H1 (cell line): ENCODE measurements around the gene PIGS. TPM values are rescaled to one million over a fixed set of nuclear protein-coding genes. Genes with fewer than 3 reads are reported as not detected.

Experiments used
- CTCF ChIA-PET: fragments of 300-600 bp; sonication (Branson Sonifier 250); formaldehyde crosslinking; loops from one replicate; lab custom pipeline; 2021; ENCODE audit not compliant: partially characterized antibody; lab: Charles Lee
- POLR2A ChIA-PET: fragments of 300-600 bp; sonication (Branson Sonifier 250); formaldehyde crosslinking; loops from one replicate; lab custom pipeline; 2021; ENCODE audit warnings: inconsistent platforms; ENCODE audit not compliant: partially characterized antibody; lab: Charles Lee
- DNase-seq, 2 experiments: peaks; one replicate each; pipeline versions ENCODE4 v3.0.0 to v3.0.0-alpha.2; 2010 to 2022; ENCODE audit warnings: low spot score in 2 of 2, low read depth in 1 of 2, mixed read lengths in 1 of 2
- FAIRE-seq: peaks from 2 replicates; lab custom pipeline; 2011; peaks lifted over from hg19 to GRCh38; lab: Jason Lieb, UNC
- H2AFZ ChIP-seq: 2 replicates; pipeline ENCODE4 v1.8.1; 2012; ENCODE audit warnings: low read length, inconsistent platforms
- H2AK5ac ChIP-seq: 2 replicates; pipeline ENCODE4 v1.6.1; 2013; ENCODE audit warnings: low read depth, low read length
- H2BK120ac ChIP-seq: replicated peaks from 2 replicates; pipeline ENCODE3; 2013; ENCODE audit warnings: low read depth, low read length, inconsistent platforms
- H2BK12ac ChIP-seq: 2 replicates; pipeline ENCODE4 v1.6.1; 2013; ENCODE audit warnings: low read depth, low read length
- H2BK15ac ChIP-seq: 2 replicates; pipeline ENCODE4 v1.6.1; 2013; ENCODE audit warnings: low read length
- H2BK20ac ChIP-seq: 2 replicates; pipeline ENCODE4 v1.6.1; 2013; ENCODE audit warnings: low read length
- H2BK5ac ChIP-seq: 2 replicates; pipeline ENCODE4 v1.6.1; 2013; ENCODE audit warnings: low read depth, low read length
- H3K14ac ChIP-seq: 2 replicates; pipeline ENCODE4 v1.6.1; 2013; ENCODE audit warnings: inconsistent platforms; ENCODE audit not compliant: insufficient read length
- H3K18ac ChIP-seq: 2 replicates; pipeline ENCODE4 v1.6.1; 2013; ENCODE audit warnings: low read length; ENCODE audit errors: extremely low read depth
- H3K23ac ChIP-seq: 2 replicates; pipeline ENCODE4 v1.6.1; 2013; ENCODE audit warnings: inconsistent platforms; ENCODE audit not compliant: insufficient read length
- H3K23me2 ChIP-seq: 2 replicates; pipeline ENCODE4 v1.6.1; 2013; ENCODE audit warnings: low read depth, low read length
- H3K27ac ChIP-seq: 2 replicates; pipeline ENCODE4 v1.6.1; 2011; ENCODE audit warnings: low read depth, low read length, inconsistent platforms
- H3K27me3 ChIP-seq, 4 experiments: replicated peaks in 1 of 4; 1 replicate in 1 of 4; 2 replicates in 3 of 4; pipeline versions ENCODE4 v1.6.1 to v1.8.1; 2011 to 2013; ENCODE audit warnings: low read length in 3 of 4, mild to moderate bottlenecking in 3 of 4, inconsistent platforms in 2 of 4, mixed read lengths in 2 of 4, moderate library complexity in 1 of 4; ENCODE audit not compliant: control insufficient read depth in 3 of 4, insufficient read depth in 3 of 4; ENCODE audit errors: extremely low read depth in 1 of 4
- H3K36me3 ChIP-seq, 4 experiments: 2 replicates each; pipeline versions ENCODE4 v1.6.1 to v1.8.1; 2011 to 2013; ENCODE audit warnings: mild to moderate bottlenecking in 4 of 4, low read length in 3 of 4, moderate library complexity in 2 of 4, control low read depth in 1 of 4, inconsistent platforms in 1 of 4; ENCODE audit not compliant: insufficient read depth in 4 of 4, control insufficient read depth in 2 of 4
- H3K4ac ChIP-seq: replicated peaks from 2 replicates; pipeline ENCODE3; 2013; ENCODE audit warnings: low read length, low read depth, mixed read lengths, inconsistent platforms; ENCODE audit not compliant: insufficient read length
- H3K4me1 ChIP-seq, 4 experiments: replicated peaks in 1 of 4; 1 replicate in 1 of 4; 2 replicates in 3 of 4; pipeline versions ENCODE4 v1.6.1 to v1.8.1; 2011 to 2013; ENCODE audit warnings: low read length in 3 of 4, inconsistent platforms in 2 of 4, mixed read lengths in 1 of 4; ENCODE audit not compliant: insufficient read depth in 4 of 4, control insufficient read depth in 3 of 4
- H3K4me2 ChIP-seq, 2 experiments: 2 replicates each; pipeline versions ENCODE4 v1.6.1 to v1.8.1; 2011 to 2013; ENCODE audit warnings: low read depth in 2 of 2, low read length in 2 of 2, control low read depth in 1 of 2, inconsistent platforms in 1 of 2, mild to moderate bottlenecking in 1 of 2; ENCODE audit not compliant: insufficient read depth in 1 of 2
- H3K4me3 ChIP-seq, 4 experiments: fragments of 200-600, 300-600 bp in 1 of 4; sonication (generic), shearing (Covaris generic), sonication (Bioruptor Twin) in 1 of 4; 2 replicates each; pipeline versions ENCODE4 v1.5.1 to v1.8.1; 2011 to 2016; ENCODE audit warnings: low read length in 4 of 4, low read depth in 3 of 4, control low read depth in 2 of 4, inconsistent platforms in 2 of 4, mild to moderate bottlenecking in 2 of 4, mixed read lengths in 1 of 4, moderate library complexity in 1 of 4; ENCODE audit not compliant: insufficient read depth in 2 of 4; ENCODE audit errors: extremely low read depth in 1 of 4
- H3K56ac ChIP-seq: replicated peaks from 2 replicates; pipeline ENCODE3; 2013; ENCODE audit warnings: low read depth, mild to moderate bottlenecking, mixed read lengths, low read length, inconsistent platforms; ENCODE audit not compliant: insufficient read length
- H3K79me1 ChIP-seq: 2 replicates; pipeline ENCODE4 v1.6.1; 2013; ENCODE audit warnings: low read depth, low read length, control low read depth
- H3K79me2 ChIP-seq, 2 experiments: 2 replicates each; pipeline versions ENCODE4 v1.6.1 to v1.8.1; 2012 to 2013; ENCODE audit warnings: low read length in 2 of 2, mild to moderate bottlenecking in 2 of 2, inconsistent platforms in 1 of 2; ENCODE audit not compliant: insufficient read depth in 2 of 2, control insufficient read depth in 1 of 2
- H3K9ac ChIP-seq, 4 experiments: replicated peaks in 1 of 4; 1 replicate in 1 of 4; 2 replicates in 3 of 4; pipeline versions ENCODE4 v1.6.1 to v1.8.1; 2011 to 2013; ENCODE audit warnings: low read depth in 3 of 4, low read length in 3 of 4, control low read depth in 2 of 4, mild to moderate bottlenecking in 2 of 4, moderate library complexity in 2 of 4, inconsistent platforms in 1 of 4; ENCODE audit errors: extremely low read depth in 1 of 4
- H3K9me3 ChIP-seq, 2 experiments: 2 replicates each; pipeline versions ENCODE4 v1.6.1 to v1.8.1; 2012 to 2013; ENCODE audit warnings: mild to moderate bottlenecking in 2 of 2, moderate library complexity in 2 of 2, control low read depth in 1 of 2, inconsistent platforms in 1 of 2, low read depth in 1 of 2, low read length in 1 of 2, mixed read lengths in 1 of 2; ENCODE audit not compliant: insufficient read depth in 2 of 2
- H4K20me1 ChIP-seq, 2 experiments: replicated peaks in 1 of 2; 2 replicates each; pipeline versions ENCODE3 to v1.8.1; 2011 to 2013; ENCODE audit warnings: inconsistent platforms in 2 of 2, low read length in 2 of 2, mild to moderate bottlenecking in 1 of 2; ENCODE audit not compliant: insufficient read depth in 2 of 2, control insufficient read depth in 1 of 2
- H4K5ac ChIP-seq: 2 replicates; pipeline ENCODE4 v1.6.1; 2013; ENCODE audit warnings: low read length, low read depth, mixed read lengths, inconsistent platforms; ENCODE audit not compliant: insufficient read length
- H4K8ac ChIP-seq: 2 replicates; pipeline ENCODE4 v1.8.0; 2013; ENCODE audit warnings: mild to moderate bottlenecking, moderate library complexity, low read length, inconsistent platforms; ENCODE audit not compliant: insufficient read depth; ENCODE audit errors: extremely low read depth
- H4K91ac ChIP-seq: replicated peaks from 2 replicates; pipeline ENCODE3; 2013; ENCODE audit warnings: low read length, mixed read lengths, inconsistent platforms; ENCODE audit not compliant: insufficient read length
- ATF3 ChIP-seq: IDR thresholded peaks from 2 replicates; pipeline ENCODE4 v1.6.1; 2011; ENCODE audit warnings: low read depth, mild to moderate bottlenecking, low read length; ENCODE audit not compliant: insufficient read depth
- BRCA1 ChIP-seq: IDR thresholded peaks from 2 replicates; pipeline ENCODE4 v1.6.1; 2012; ENCODE audit warnings: low read depth, low read length, improper control_type of control experiment
- CEBPB ChIP-seq: IDR thresholded peaks from 2 replicates; pipeline ENCODE4 v1.6.1; 2012; ENCODE audit warnings: low read depth, low read length
- CTBP2 ChIP-seq: IDR thresholded peaks from 2 replicates; pipeline ENCODE4 v1.7.0; 2011; ENCODE audit warnings: borderline replicate concordance, mild to moderate bottlenecking, moderate library complexity, mixed read lengths, low read length; ENCODE audit not compliant: insufficient read depth, insufficient read length
- E2F6 ChIP-seq: IDR thresholded peaks from 2 replicates; pipeline ENCODE4 v1.6.1; 2012; ENCODE audit warnings: inconsistent platforms
- KDM1A ChIP-seq: fragments of 200-600, 300-600 bp; sonication (generic); IDR thresholded peaks from 2 replicates; pipeline ENCODE4 v1.7.1; 2016; ENCODE audit warnings: mild to moderate bottlenecking, low read length, borderline replicate concordance
- KDM4A ChIP-seq: IDR thresholded peaks from one replicate; pipeline ENCODE4 v1.7.1; 2012; ENCODE audit warnings: low read depth, mild to moderate bottlenecking, moderate library complexity, low read length, inconsistent platforms; ENCODE audit not compliant: severe bottlenecking
- PHF8 ChIP-seq: fragments of 200-600 bp; sonication (generic); conservative IDR thresholded peaks from 2 replicates; pipeline ENCODE4 v1.7.1; 2012; ENCODE audit warnings: low read depth, mild to moderate bottlenecking, inconsistent platforms, low read length, moderate library complexity
- POLR2A ChIP-seq, 2 experiments: IDR thresholded peaks; 1 replicate in 1 of 2; 2 replicates in 1 of 2; pipeline ENCODE4 v1.6.1; 2011; ENCODE audit warnings: low read depth in 2 of 2, low read length in 2 of 2, mild to moderate bottlenecking in 2 of 2; ENCODE audit errors: control extremely low read depth in 1 of 2
- RAD21 ChIP-seq, 2 experiments: IDR thresholded peaks in 1 of 2; conservative IDR thresholded peaks in 1 of 2; 2 replicates each; pipeline ENCODE4 v1.6.1; 2011; ENCODE audit warnings: low read depth in 2 of 2, low read length in 2 of 2, improper control_type of control experiment in 1 of 2, inconsistent platforms in 1 of 2, mild to moderate bottlenecking in 1 of 2, moderate library complexity in 1 of 2
- TEAD4 ChIP-seq: IDR thresholded peaks from 2 replicates; pipeline ENCODE4 v1.6.1; 2012; ENCODE audit warnings: low read depth, low read length, inconsistent platforms, mixed read lengths
- WGBS, 2 experiments: shearing (Covaris generic) in 1 of 2; methylation state at CpG; one replicate each; pipeline versions ENCODE4 v1.1.6 to v1.1.7; 2013 to 2015; ENCODE audit warnings: low lambda C conversion rate in 2 of 2, mixed read lengths in 2 of 2, inconsistent platforms in 1 of 2, low coverage in 1 of 2, missing lambda C conversion rate in 1 of 2; ENCODE audit not compliant: insufficient replicate concordance in 2 of 2, insufficient coverage in 1 of 2, insufficient read length in 1 of 2; ENCODE audit errors: extremely low coverage in 1 of 2, missing lambda C conversion rate in 1 of 2; 5-methylcytosine and 5-hydroxymethylcytosine counted together
- polyA plus RNA-seq, 7 experiments: library from polyadenylated mRNA; depleted of rRNA in 3 of 7; stranded (reverse) in 5 of 7; unstranded in 2 of 7; fragments of >200 nt in 5 of 7; fragments of 200-250 nt in 2 of 7; gene quantifications; 1 replicate in 5 of 7; 2 replicates in 1 of 7; 4 replicates in 1 of 7; pipeline versions ENCODE4 v1.2.1 to v1.2.3, GENCODE V29; 2011 to 2013; ENCODE audit warnings: missing spikeins in 2 of 7, mixed read lengths in 2 of 7
- total RNA-seq: library from RNA; stranded (reverse); fragmentation: NEBNext Ultra II Directional; extraction: Animal tissue kit (Norgen Biotek cat#: 25700); gene quantifications from 2 replicates; pipeline ENCODE4 v1.2.1, GENCODE V29; 2021

The PIGS gene
- total and polyA plus RNA-seq, 2 of the 8 experiments (the other 6 are each of a cell fraction or from before 2014, with no cell fraction given) = 44.3 to 50.6 TPM

GRCh38 chr17:28582513-28582912 lies 11.2 kb upstream of the PIGS start:
- H3K56ac ChIP-seq = no peak overlapping the region
- FAIRE-seq (no peak), DNase-seq (no peak)
- H3K9me3 ChIP-seq = no peaks in the 10 kb centered on the region
- H3K36me3 ChIP-seq = peaks cover 51 to 90% (median 75%) of the 10 kb centered on the region in 4 experiments
- no peak overlapping the region for H3K18ac ChIP-seq
- no peaks in the 10 kb centered on the region for H3K27me3 ChIP-seq
- H3K4me2 ChIP-seq = no peak overlapping the region
- no peaks in the 10 kb centered on the region for H3K79me1 ChIP-seq
- no peak overlapping the region for H4K91ac ChIP-seq
- H3K4me1 ChIP-seq = peaks cover 0 to under 1% (median 0%) of the 10 kb centered on the region in 4 experiments; a peak in 2 of 7 replicates
- H3K23ac ChIP-seq = no peak overlapping the region
- CTCF ChIA-PET = interaction anchor here (0.8 to 1.7 kb wide), 2 partner anchors 30 to 33 kb away, joined by 3 to 5 read pairs; no protein-coding TSS in a partner anchor
- H2BK120ac ChIP-seq = no peak overlapping the region
- POLR2A ChIA-PET = interaction anchor here (1.0 to 1.8 kb wide), 2 partner anchors 10 to 138 kb away, joined by 3 to 4 read pairs; no protein-coding TSS in a partner anchor
- no peak overlapping the region for H4K5ac ChIP-seq
- no peak overlapping the region for H2BK15ac ChIP-seq
- H3K79me2 ChIP-seq = no peaks in the 10 kb centered on the region
- H3K27ac ChIP-seq = no peak overlapping the region
- no peak overlapping the region for H3K14ac ChIP-seq
- no peak overlapping the region for H3K9ac ChIP-seq
- H3K4ac ChIP-seq = no peak overlapping the region
- H3K4me3 ChIP-seq = no peak overlapping the region
- peaks cover 1 to 2% of the 10 kb centered on the region in 2 experiments for H4K20me1 ChIP-seq
- no peak overlapping the region for H2BK12ac ChIP-seq
- no peak overlapping the region for H2BK20ac ChIP-seq
- no peak overlapping the region for H2BK5ac ChIP-seq
- 89% methylated on average over 2 of the region's 2 CpGs; no CpG with 5 or more reads in 1 of the 2 experiments for WGBS, 2 experiments
- H2AK5ac ChIP-seq = no peak overlapping the region
- no peak overlapping the region for H4K8ac ChIP-seq
- H2AFZ ChIP-seq = no peak overlapping the region
- no peaks in the 10 kb centered on the region; the same call in 1 of the 2 replicates for H3K23me2 ChIP-seq
- TF ChIP-seq CEBPB (no peak), ATF3 (no peak), PHF8 (no peak), POLR2A (IDR thresholded peaks at IDR 0.05; ENCODE audit: control extremely low read depth in 1 of 2, low read depth in 2 of 2, low read length in 2 of 2) (no peak), KDM1A (no peak), TEAD4 (no peak), RAD21 (IDR thresholded peaks at IDR 0.05 in 1 of 2, conservative IDR thresholded peaks at IDR 0.05 in 1 of 2; ENCODE audit: low read depth in 2 of 2, low read length in 2 of 2) (no peak), E2F6 (no peak), BRCA1 (no peak), CTBP2 (no peak), KDM4A (no peak)
